CD4-positive, alpha-beta T cell (primary cell): ENCODE results near the gene LILRA1. TPM values are rescaled to one million over a fixed set of nuclear protein-coding genes. Genes with fewer than 3 reads are reported as not detected.

Source experiments
- ATAC-seq: fragments of 200-7000 bp; cut with Tn5 transposase; one replicate; pipeline ENCODE4 v1.10.0; 2022; ENCODE audit warnings: mild to moderate bottlenecking; ENCODE audit not compliant: poor library complexity
- CTCF ChIA-PET: fragments of 350-600 bp; sonication (Branson Sonifier 250); formaldehyde crosslinking; loops from one replicate; lab custom pipeline; 2021; ENCODE audit warnings: antibody characterized with exemption, inconsistent platforms; lab: Charles Lee
- POLR2A ChIA-PET: fragments of 350-600 bp; sonication (Branson Sonifier 250); formaldehyde crosslinking; loops from one replicate; lab custom pipeline; 2021; ENCODE audit warnings: antibody characterized with exemption, inconsistent platforms; lab: Charles Lee
- DNase-seq, 14 experiments: peaks; one replicate each; pipeline ENCODE4 v3.0.0-alpha.2; 2013 to 2020; ENCODE audit warnings: mixed read lengths in 2 of 14
- H3K27ac ChIP-seq, 2 donors: one replicate each; pipeline versions ENCODE4 v1.5.1 to v1.7.0; 2013; ENCODE audit warnings: low read length in 2 of 2, low read depth in 1 of 2, mild to moderate bottlenecking in 1 of 2
- H3K27me3 ChIP-seq, 2 experiments: 1 replicate in 1 of 2; 2 replicates in 1 of 2; pipeline versions ENCODE4 v1.6.1 to v1.7.0; 2013; ENCODE audit warnings: low read length in 2 of 2, control low read depth in 1 of 2, mild to moderate bottlenecking in 1 of 2, moderate library complexity in 1 of 2; ENCODE audit not compliant: insufficient read depth in 2 of 2, control insufficient read depth in 1 of 2
- H3K36me3 ChIP-seq: one replicate; pipeline ENCODE4 v1.6.1; 2013; ENCODE audit warnings: low read length, control low read depth; ENCODE audit not compliant: insufficient read depth
- H3K4me1 ChIP-seq: one replicate; pipeline ENCODE4 v1.6.1; 2013; ENCODE audit warnings: low read length, control low read depth; ENCODE audit not compliant: insufficient read depth
- H3K4me3 ChIP-seq: one replicate; pipeline ENCODE4 v1.5.1; 2013; ENCODE audit warnings: mild to moderate bottlenecking, low read length, moderate library complexity
- H3K9me3 ChIP-seq, 2 experiments: 1 replicate in 1 of 2; 2 replicates in 1 of 2; pipeline versions ENCODE4 v1.6.1 to v1.7.0; 2013; ENCODE audit warnings: low read length in 2 of 2, mild to moderate bottlenecking in 2 of 2, control low read depth in 1 of 2, moderate library complexity in 1 of 2; ENCODE audit not compliant: control insufficient read depth in 1 of 2, insufficient read depth in 1 of 2
- H3K27ac Mint-ChIP-seq: one replicate; pipeline ENCODE4 v1.8.0; 2020; ENCODE audit warnings: mixed read lengths
- H3K27me3 Mint-ChIP-seq: one replicate; pipeline ENCODE4 v1.8.0; 2021; ENCODE audit warnings: mixed read lengths
- H3K36me3 Mint-ChIP-seq: one replicate; pipeline ENCODE4 v1.8.0; 2021; ENCODE audit warnings: low read depth, mixed read lengths
- H3K4me1 Mint-ChIP-seq: one replicate; pipeline ENCODE4 v1.8.0; 2021; ENCODE audit warnings: low read depth, mixed read lengths
- H3K4me3 Mint-ChIP-seq: one replicate; pipeline ENCODE4 v1.8.0; 2020; ENCODE audit warnings: mild to moderate bottlenecking, mixed read lengths
- H3K9me3 Mint-ChIP-seq: one replicate; pipeline ENCODE4 v1.8.0; 2020; ENCODE audit warnings: mixed read lengths
- intact Hi-C, 2 experiments: fragments of 100-400 bp; cut with DNase I in 1 of 2; cut with micrococcal nuclease in 1 of 2; formaldehyde crosslinking; loops; one replicate each; pipeline versions ENCODE4 v1.15.1 to v1.9.0; 2023 to 2025; cut with DNase I, micrococcal nuclease
- microRNA-seq: library from miRNA; unstranded; fragments of <30 nt; microRNA quantifications from one replicate; pipeline ENCODE4 v1.2.0, GENCODE V29; 2021; ENCODE audit warnings: borderline microRNAs expressed, borderline replicate concordance
- total RNA-seq, 174 experiments: library from RNA in 2 of 174; stranded (reverse) in 2 of 174; gene quantifications; one replicate each; pipeline ENCODE4 v1.2.3 and lab custom pipeline; 2021 to 2026
- TF ChIP-seq, protein P1 (sequence below): fragments of 200-600 bp; IDR thresholded peaks from one replicate; pipeline ENCODE4 v1.8.0; 2022; ENCODE audit warnings: antibody characterized with exemption, mild to moderate bottlenecking

Gene LILRA1
- total RNA-seq, 2 experiments from 2014 or later, result 0.27 to 0.36 TPM

DNA sequence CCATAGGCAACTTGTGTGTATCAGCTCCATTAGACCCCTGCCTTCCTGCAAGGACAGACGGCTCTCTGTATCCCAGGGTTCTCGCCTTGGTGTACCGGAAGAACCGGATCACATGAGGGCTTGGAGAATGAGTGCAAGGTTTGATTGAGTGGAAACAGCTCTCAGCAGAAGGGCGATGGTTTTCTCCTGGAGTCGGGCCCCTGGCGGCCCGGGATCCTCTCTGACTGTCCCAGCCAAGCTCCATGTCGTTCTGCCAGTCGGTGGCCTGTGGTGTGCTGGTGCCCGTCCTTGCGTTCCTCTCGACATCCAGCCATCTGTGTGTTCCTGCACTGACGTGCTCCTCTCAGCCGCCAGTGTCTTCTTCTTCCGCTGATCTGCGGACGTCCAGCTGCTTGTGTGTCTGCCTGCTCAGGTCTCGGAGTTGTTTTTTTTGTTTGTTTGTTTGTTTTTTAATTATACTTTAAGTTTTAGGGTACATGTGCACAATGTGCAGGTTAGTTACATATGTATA is 53.0 kb downstream of the LILRA1 start:
- no peaks in the 10 kb centered on the region for H3K4me1 ChIP-seq
- DNase-seq (no peak), ATAC-seq (no peak)
- no peak overlapping the region for H3K4me3 ChIP-seq
- H3K27me3 ChIP-seq, result no peaks in the 10 kb centered on the region
- no peak overlapping the region for H3K4me3 Mint-ChIP-seq
- intact Hi-C loops, result no loop called here
- no peaks in the 10 kb centered on the region for H3K36me3 Mint-ChIP-seq
- no peak overlapping the region for H3K27ac ChIP-seq
- no peaks in the 10 kb centered on the region for H3K4me1 Mint-ChIP-seq
- H3K9me3 Mint-ChIP-seq, result no peaks in the 10 kb centered on the region
- no peak overlapping the region for H3K27ac Mint-ChIP-seq
- H3K9me3 ChIP-seq, result no peaks in the 10 kb centered on the region
- POLR2A ChIA-PET, result no interaction called here
- TF ChIP-seq, protein P1, sequence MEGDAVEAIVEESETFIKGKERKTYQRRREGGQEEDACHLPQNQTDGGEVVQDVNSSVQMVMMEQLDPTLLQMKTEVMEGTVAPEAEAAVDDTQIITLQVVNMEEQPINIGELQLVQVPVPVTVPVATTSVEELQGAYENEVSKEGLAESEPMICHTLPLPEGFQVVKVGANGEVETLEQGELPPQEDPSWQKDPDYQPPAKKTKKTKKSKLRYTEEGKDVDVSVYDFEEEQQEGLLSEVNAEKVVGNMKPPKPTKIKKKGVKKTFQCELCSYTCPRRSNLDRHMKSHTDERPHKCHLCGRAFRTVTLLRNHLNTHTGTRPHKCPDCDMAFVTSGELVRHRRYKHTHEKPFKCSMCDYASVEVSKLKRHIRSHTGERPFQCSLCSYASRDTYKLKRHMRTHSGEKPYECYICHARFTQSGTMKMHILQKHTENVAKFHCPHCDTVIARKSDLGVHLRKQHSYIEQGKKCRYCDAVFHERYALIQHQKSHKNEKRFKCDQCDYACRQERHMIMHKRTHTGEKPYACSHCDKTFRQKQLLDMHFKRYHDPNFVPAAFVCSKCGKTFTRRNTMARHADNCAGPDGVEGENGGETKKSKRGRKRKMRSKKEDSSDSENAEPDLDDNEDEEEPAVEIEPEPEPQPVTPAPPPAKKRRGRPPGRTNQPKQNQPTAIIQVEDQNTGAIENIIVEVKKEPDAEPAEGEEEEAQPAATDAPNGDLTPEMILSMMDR, result no peak
- H3K27me3 Mint-ChIP-seq, result peaks cover 20% of the 10 kb centered on the region
- CTCF ChIA-PET, result no interaction called here
- H3K36me3 ChIP-seq, result no peaks in the 10 kb centered on the region

DNA sequence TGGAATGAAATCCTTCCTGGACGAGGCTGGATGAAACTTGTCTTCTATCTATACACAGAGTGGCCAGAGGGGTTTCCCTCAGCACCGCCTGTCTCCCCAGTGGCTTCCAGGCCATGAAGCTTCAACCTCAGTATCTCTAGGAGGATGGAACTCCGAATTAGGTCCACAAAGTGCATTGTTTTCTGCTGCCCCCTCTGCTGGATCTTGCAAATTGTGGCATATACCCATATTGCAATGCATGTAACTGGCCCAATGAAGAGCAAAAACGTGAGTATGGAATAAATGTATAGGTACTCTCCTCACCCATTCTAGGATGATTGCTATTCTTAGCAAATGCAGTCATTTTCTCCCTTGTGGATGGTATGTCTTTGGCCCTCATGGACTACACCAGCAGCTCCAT is 54.7 kb downstream of the LILRA1 start:
- Histone ChIP-seq H3K9me3 (peaks cover 0 to 3% of the 10 kb centered on the region in 2 experiments), H3K4me1 (no peaks in the 10 kb centered on the region), H3K27ac (no peak overlapping the region), H3K27me3 (peaks cover 0 to 8% of the 10 kb centered on the region in 2 experiments), H3K4me3 (no peak overlapping the region), H3K36me3 (no peaks in the 10 kb centered on the region)
- intact Hi-C loops, result no loop called here
- Mint-ChIP-seq H3K27me3 (peaks cover 28% of the 10 kb centered on the region), H3K36me3 (no peaks in the 10 kb centered on the region), H3K4me1 (no peaks in the 10 kb centered on the region), H3K27ac (no peak overlapping the region), H3K4me3 (no peak overlapping the region), H3K9me3 (no peaks in the 10 kb centered on the region)
- TF ChIP-seq, protein P1, result no peak
- ChIA-PET CTCF (no interaction called here), POLR2A (no interaction called here)
- no peak for DNase-seq
- no peak for ATAC-seq

DNA sequence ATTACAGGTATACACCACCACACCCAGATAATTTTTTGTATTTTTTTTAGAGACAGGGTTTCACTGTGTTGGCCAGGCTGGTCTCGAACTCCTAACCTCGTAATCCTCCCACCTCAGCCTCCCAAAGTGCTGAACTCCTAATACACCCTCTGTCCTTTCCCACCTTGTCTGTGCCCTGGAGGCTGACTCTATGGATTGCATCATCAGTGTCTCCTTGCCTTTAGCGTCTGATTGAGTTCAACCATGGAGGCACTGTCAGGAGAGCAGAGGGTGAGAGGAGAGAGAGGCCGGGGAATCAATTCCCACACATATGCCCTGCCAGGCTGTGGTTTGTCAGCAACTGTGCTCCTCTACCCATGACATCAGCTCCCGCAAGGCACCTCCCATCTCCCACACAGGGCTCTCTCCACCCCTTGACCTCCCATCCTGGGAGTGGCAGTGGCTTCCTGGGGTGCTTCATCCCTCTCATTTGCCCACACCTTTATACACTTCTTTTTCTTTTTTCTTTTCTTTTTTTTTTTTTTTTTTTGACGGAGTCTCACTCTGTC is 56.8 kb downstream of the LILRA1 start:
- TF ChIP-seq, protein P1, result no peak
- ChIA-PET CTCF (no interaction called here), POLR2A (no interaction called here)
- Histone ChIP-seq H3K9me3 (peaks cover 0 to 3% of the 10 kb centered on the region in 2 experiments), H3K4me1 (no peaks in the 10 kb centered on the region), H3K27ac (no peak overlapping the region), H3K4me3 (no peak overlapping the region), H3K27me3 (peaks cover 0 to 8% of the 10 kb centered on the region in 2 experiments), H3K36me3 (no peaks in the 10 kb centered on the region)
- H3K27ac Mint-ChIP-seq, result no peak overlapping the region
- no peaks in the 10 kb centered on the region for H3K36me3 Mint-ChIP-seq
- no peaks in the 10 kb centered on the region for H3K4me1 Mint-ChIP-seq
- H3K27me3 Mint-ChIP-seq, result peaks cover 30% of the 10 kb centered on the region
- DNase-seq (no peak), ATAC-seq (no peak)
- H3K4me3 Mint-ChIP-seq, result no peak overlapping the region
- H3K9me3 Mint-ChIP-seq, result no peaks in the 10 kb centered on the region
- intact Hi-C loops, result loop anchor here in 1 of 2 experiments (10.0 kb wide), 1 partner anchor 855 kb away; no protein-coding TSS in a partner anchor

Small RNA genes lying within 50 kb of the gene (microRNA-seq; reads per million reads assigned to microRNA genes)
- not detected for gene MIR8061

Other genes starting within 250 kb of the LILRA1 start
- gene LAIR1, start 228.7 kb upstream of the LILRA1 start, total RNA-seq, result 10 to 100 TPM; 12.3 to 14.4 TPM
- not detected for gene TTYH1, start 178.2 kb upstream of the LILRA1 start, total RNA-seq
- gene LENG8, start 144.4 kb upstream of the LILRA1 start, total RNA-seq, result 100 to 1,000 TPM; 610 to 639 TPM
- gene LENG9, start 129.9 kb upstream of the LILRA1 start, total RNA-seq, result 1 to 10 TPM; 2.8 to 2.9 TPM
- gene CDC42EP5, start 120.3 kb upstream of the LILRA1 start, total RNA-seq, result not detected
- gene LAIR2, start 90.8 kb upstream of the LILRA1 start, total RNA-seq, result 1 to 10 TPM in 1 of 2 experiments, not detected in 1; 1.2 TPM
- under 1 TPM; 0.78 to 0.91 TPM for gene LILRA2, start 19.8 kb upstream of the LILRA1 start, total RNA-seq
- under 1 TPM; 0.22 to 0.38 TPM for gene LILRB1, start 36.9 kb downstream of the LILRA1 start, total RNA-seq
- gene LILRB4, start 69.4 kb downstream of the LILRA1 start, total RNA-seq, result under 1 TPM; 0.22 to 0.60 TPM
- gene KIR3DL3, start 130.8 kb downstream of the LILRA1 start, total RNA-seq, result not detected
- not detected for gene KIR2DL3, start 144.9 kb downstream of the LILRA1 start, total RNA-seq
- not detected for gene KIR2DL1, start 176.2 kb downstream of the LILRA1 start, total RNA-seq
- gene KIR2DL4, start 210.0 kb downstream of the LILRA1 start, total RNA-seq, result not detected
- not detected for gene KIR3DL1, start 222.8 kb downstream of the LILRA1 start, total RNA-seq
- under 1 TPM; 0.14 to 0.27 TPM for gene KIR2DS4, start 239.0 kb downstream of the LILRA1 start, total RNA-seq